ENCODE results near the gene ASXL2.
"Not testable (repeated sequence)": the region's sequence is repeated elsewhere in the genome, so short reads cannot be mapped to it uniquely, and the experiment has no call there.

Gene ASXL2

DNA sequence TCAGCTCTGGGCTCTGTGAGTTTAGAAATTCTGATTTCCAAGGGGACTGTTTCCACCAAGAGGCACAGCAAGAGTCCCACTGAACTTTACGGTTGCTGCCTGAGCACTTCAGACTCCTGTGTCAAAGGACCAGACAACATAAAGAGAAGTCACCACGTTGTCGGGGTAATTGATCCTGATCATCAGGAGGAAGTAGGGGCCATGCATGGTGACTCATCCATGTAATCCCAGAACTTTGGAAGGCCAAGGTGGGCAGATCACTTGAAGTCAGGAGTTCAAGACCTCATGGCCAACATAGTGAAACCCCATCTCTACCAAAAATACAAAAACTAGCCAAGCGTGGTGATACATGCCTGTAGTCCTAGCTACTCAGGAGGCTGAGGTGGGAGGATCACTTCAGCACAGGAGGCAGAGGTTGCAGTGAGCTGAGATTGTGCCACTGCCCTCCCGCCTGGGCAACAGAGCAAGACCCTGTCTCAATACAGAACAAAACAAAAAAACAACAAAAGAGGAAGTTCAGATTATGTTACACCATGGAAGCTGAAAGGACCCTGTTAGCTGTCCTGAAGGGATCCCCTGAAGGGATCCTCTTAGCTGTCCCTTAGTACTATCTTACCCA is 9.4 kb upstream of the ASXL2 start:
- DNase-seq = no peak

DNA sequence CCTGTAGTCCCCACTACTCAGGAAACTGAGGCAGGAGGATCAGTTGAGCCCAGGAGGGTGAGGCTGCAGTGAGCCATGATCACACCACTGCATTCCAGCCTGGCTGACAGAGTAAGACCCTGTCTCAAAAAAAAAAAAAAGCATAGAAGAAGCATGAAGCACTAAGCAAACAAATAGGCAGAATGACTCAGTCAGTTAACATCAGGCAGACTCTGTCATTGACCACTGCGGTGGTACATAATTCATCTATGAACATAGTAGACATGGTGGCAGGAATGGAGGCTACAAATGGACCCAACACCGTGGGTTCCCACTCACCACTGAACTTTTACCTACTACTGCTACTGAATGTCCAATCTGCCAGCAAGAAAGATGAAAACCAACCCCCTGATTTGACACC is 7.6 kb upstream of the ASXL2 start:
- DNase-seq = no peak

DNA sequence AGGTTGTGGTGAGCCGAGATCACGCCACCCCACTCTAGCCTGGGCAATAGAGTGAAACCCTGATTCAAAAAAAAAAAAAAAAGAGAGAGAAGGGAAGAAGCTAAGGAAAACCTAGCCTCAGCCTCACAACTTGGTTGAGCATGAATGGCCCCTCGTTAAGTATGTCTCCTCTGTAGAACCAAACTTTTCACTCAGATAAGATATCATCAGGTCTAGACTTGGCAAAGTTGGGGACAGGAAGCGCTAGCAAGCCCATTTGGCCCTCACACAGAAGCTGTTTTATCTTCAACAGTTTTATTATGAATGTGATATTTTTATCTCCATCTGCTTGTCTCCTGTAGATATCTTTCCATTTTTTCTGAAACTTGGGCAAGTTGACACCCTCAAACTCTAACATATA is 3.5 kb upstream of the ASXL2 start:
- DNase-seq = no peak

DNA sequence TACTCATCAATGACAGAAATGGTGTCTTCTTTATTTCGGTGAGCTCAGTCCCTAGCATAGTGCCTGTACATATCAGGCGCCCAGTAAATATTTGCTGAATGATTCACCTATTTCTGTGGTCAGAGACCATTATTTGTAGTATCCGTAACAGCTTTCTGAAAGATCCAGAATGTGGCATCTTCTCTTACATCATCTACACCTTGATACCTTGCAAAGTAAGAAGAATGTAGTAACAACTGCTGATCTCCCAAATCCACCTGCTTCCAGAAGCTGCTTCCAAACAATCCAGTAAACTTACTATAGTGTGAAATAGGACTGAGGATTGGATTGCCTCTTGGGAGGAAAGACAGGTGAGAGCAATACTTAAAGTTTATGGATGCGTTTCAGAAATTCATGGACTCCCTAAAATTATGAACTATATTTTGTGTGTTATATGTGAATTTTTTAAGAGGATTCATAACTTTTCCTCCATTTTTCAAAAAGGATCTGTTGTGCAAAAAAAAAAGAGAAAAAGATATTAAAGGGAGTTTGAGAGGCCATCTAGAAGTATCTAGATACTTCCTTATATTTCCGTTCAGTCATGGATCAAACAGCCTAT is 945 bp upstream of the ASXL2 start:
- DNase-seq = no peak

DNA sequence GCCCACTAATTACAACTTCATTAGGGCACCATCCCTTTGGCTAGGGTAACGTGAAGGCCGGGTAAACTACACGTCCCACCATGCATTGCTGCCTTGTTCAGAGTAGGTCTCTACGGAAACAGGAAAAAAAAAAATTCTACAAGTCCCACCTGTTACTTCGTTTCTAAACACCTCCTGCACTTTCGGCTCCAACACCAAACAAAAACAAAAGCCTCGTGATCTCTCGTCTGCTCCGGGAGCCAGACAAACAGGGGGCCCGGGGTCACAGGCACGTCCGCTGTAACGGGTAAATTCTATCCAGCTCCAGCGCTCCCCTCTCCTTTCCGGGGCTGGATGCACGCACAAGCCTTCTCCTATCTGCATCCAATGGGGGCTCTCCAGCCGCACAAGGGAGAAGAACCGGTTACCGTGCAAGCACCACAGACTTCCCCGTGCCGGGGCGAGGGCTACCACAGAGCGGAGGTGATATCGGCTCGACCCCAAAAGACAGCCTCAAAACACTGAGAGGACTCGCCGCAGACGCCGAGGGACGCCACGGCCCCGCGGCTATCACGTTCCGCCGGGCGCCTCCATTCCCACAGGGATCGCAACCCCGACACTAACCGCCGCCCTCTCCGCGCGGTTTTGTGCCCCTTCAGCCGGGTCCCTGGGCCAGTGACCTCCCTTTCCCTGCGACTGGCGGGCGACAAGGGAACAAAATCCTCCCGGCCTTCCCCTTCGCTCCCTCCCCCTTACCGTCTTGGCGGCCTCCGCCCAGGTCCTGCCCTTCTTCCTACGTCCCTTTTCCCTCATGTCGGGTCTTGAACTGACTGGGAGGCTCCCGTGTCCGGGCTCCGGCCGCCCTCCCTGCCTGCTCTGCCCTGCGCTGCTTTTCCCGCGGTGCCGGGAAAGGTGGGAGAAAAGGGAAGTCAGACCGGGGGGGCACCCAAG is 591 bp downstream of the ASXL2 start:
- DNase-seq = peak; percentile 48

DNA sequence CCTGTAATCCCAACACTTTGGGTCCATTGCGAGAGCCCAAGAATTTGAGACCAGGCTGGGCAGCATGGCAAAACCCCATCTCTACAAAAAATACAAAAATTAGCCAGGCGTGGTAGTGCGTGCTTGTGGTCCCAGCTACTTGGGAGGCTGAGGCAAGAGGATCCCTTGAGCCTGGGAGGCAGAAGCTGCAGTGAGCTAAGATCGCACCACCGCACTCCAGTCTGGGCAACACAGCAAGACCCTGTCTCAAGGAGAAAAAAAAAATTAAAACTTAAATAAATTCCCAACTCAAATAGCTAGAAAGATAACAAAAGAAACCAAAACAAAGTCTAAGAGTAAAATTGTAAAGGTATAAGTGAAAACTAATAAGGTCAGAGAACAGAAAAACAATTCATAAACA is 6.2 kb downstream of the ASXL2 start:
- DNase-seq = no peak

DNA sequence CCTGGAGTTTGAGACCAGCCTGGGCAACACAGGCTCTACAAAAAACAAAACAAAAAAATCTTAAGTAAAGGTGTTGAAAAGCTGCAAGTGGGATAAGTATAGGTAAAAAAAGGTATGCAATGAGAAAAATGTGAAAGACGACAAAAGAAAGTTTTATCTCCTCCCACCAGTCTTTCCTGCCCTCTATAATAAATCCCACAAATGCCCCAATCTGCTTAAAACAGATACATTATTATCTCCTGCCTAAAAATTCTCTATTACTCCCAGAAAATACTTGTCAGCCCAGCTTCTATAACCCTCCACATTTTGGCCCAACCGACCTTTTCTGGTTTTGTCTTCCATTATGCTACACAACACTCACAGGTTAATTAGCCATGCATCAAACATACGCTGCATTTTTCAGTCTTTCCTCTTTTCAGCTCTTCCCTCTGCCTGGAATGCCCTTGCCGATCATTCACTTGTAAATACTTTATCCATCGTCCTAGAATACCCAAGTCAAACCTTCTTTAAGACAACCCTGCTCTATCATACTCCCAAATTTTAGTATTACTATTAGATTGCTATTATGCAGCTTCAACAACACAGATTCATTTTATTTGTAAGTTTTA is 10.8 kb downstream of the ASXL2 start:
- no peak for DNase-seq

DNA sequence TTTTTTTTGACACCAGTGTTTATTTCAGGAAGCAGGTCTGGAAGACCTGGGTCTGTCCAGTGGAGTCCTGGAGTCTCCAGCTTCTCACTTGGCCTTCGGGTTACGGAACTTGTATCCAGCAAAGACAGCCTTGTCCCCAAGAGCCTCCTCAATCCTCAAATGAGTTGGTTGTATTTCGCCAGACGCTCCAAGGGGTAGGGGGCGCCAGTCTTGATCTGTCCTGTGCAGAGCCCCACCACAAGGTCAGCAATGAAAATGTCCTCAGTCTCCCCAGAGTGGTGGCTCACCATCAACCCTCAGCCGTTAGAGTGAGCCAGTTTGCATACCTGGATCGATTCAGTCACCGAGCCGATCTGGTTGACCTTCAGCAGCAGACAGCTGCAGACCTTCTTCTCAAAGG is 21.9 kb downstream of the ASXL2 start:
- DNase-seq = no peak

DNA sequence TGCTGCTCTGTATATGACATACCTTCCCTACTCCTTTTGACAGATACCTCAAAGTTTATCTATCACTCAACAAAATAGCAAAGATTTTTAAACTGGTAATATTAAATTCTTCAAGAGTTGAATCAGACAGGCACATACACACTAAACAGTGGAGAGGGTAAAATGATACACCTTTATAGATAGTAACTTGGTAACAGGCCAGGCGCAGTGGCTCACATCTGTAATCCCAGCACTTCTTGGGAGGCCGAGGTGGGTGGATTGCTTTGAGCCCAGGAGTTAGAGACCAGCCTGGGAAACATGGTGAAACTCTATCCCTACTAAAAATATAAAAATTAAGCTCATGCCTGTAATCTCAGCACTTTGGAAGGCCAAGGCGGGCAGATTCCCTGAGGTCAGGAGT is 23.2 kb downstream of the ASXL2 start:
- DNase-seq = no peak

DNA sequence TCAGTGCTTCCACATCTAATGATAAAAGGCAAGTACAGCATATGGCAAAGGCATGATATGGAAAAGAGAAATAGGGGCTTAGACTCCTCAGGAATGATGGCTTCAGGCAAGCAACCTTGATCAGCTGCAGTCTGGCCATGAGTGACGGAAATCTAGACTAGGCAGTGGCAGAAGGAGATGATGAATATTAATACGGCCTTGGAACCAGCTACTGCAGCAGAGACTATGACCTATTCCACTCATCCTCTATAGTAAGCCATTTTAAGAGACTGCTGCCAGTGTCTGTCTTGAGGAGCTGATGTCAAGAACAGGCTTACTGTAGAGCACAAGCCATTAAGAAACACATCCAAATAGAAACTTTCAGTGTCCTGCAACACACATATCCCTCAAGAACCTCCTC is 23.7 kb downstream of the ASXL2 start:
- DNase-seq = no peak

DNA sequence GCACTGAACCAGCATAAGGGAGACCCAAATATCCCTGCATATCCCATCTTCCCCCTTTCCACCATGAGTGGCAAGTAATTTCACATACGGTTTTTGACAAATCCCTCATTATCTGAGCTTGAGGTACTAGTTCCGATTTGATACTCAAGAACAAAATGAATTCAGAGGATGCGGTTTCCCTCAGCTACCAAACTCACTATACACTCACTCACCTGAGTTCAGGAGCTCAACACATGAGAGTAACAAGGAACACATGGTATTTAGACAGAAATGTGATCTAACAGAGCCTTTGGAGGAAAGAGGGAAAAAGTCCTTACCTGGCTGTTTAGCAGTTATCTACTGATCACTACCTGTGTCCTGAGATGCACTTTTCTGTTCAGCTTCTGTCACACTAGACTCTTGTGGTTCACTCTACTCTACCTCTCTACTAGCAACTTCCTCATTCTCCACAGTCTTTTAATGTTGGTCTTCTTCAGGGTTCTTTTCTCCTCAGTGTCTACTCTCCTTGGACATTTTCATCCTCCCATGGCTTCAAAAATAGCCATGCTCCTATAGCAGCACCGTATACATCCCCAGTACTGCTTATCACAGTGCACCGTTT is 25.1 kb downstream of the ASXL2 start:
- no peak for DNase-seq

DNA sequence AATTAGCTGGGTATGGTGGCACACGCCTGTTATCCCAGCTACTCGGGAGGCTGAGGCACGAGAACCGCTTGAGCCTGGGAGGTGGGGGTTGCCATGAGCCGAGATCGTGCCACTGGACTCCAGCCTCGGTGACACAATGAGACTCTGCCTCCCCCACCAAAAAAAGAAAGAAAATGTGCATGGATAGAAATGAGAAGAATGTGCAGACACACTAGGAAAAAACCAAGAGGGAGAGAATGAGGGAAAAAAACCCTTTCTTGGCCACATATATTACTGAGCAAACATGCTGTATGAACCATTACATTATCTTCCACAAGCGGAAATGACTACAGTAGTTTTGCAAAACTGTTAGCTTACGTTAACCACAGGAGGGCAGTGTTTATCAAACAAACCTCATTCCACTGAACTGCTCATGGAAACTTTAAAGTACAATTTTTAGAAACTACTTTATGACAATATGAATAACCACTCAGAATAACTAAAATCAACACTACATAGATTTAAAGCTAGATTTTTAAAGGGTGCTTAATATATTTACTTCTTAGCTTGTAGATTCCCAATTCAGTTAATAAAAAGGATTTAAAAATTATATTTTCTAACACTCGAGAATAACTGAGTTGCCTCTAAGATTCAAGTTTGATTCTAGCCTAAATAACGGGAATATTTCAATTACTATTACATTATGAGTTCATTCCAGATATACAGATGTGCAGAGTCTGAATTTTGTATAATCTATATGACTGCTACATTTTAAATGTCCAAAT is 26.4 kb downstream of the ASXL2 start:
- peak; percentile 85 for DNase-seq

DNA sequence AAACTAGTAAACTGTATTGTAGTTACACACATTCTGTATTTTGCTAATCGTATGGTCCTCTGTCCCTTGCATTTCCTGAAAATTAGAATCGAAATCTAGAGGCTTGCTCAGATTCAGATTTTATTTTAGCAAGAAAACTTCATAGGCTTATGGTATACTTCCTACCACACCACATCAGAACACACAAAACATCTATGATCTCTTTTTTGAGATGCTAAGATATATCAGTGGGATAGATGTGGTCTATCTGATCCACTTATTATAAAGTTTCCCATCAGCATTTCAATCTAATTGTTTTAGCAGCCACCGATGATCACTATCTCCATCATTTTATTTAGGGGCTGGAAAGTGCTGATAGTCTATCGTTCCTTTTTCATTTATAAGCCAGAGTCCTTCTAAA is 27.9 kb downstream of the ASXL2 start:
- DNase-seq = not testable (repeated sequence)

DNA sequence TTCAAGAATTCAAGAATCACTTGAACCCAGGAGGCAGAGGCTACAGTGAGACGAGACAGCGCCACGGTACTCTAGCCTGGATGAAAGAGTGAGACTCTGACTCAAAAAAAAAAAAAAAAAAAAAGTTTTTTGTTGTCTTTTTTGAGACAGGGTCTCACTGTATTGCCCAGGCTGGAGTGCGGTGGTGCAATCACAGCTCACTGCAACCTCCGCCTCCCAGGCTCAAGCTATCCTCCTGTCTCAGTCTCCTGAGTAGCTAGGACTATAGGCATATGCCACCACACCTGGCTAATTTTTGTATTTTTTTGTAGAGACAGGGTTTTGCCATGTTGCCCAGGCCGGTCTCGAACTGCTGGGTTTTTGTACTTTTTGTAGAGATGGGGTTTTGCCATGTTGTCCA is 28.9 kb downstream of the ASXL2 start:
- not testable (repeated sequence) for DNase-seq

DNA sequence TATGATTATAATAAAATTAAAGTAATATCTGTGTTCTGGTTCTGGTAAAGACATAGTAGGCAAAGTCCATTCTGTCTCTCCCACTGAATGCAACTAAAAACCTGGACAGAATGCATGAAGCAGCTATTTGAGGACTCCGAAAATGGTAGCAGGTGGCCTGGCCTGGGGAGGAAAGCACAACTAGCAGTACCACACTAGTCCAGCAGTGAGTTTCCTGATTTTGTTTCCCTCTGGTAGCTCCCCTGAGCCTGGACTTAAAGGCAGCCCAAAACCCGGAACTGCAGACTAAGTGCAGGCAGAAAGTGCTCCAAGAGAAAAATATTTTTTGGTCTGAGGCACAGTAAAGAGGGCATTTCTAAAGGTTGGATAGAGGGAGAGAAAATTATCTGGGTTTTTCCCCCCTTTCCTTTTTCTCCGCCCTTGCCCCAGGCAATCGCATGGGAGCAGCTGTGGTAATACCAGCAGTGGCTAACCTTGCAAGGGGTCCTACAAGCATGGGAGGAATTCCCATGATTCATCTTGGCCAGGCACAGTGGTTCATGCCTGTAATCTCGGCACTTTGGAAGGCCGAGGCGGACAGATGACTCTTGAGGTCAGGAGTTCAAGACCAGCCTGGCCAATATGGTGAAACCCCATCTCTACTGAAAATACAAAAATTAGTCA is 32.3 kb downstream of the ASXL2 start:
- DNase-seq = no peak

DNA sequence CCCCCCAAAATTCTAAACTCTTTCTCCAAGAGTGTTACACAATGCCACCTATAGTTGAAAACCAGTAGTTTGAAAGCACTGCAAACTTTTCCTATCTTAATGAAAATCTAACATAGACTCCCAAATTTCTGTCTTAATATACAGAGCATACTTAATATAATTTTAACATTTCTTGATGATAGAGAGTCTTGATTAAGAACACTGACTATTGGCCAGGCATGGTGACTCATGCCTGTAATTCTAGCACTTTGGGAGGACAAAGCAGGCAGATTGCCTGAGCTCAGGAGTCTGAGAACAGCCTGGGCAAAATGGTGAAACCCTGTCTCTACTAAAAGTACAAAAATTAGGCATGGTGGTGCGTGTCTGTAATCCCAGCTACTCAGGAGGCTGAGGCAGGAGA is 34.2 kb downstream of the ASXL2 start:
- DNase-seq = no peak

DNA sequence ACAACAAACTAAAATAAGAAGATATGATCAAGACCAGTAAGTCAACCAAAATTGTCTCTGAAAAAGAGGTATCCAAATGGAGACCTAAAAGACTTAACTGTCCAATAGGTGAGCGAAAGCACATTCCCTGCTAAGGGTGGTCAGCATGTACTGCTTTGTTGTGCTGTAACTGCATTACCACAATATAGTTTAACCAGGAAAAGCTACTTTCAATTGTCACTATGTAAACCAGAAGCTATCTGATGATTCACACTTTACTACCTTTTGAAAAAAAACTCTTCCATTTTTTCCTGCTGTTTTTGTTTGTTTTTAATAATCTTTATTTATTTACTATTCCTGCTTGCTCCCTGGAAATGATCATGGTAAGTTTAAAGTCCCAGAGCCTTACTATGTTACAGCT is 36.1 kb downstream of the ASXL2 start:
- DNase-seq = no peak

DNA sequence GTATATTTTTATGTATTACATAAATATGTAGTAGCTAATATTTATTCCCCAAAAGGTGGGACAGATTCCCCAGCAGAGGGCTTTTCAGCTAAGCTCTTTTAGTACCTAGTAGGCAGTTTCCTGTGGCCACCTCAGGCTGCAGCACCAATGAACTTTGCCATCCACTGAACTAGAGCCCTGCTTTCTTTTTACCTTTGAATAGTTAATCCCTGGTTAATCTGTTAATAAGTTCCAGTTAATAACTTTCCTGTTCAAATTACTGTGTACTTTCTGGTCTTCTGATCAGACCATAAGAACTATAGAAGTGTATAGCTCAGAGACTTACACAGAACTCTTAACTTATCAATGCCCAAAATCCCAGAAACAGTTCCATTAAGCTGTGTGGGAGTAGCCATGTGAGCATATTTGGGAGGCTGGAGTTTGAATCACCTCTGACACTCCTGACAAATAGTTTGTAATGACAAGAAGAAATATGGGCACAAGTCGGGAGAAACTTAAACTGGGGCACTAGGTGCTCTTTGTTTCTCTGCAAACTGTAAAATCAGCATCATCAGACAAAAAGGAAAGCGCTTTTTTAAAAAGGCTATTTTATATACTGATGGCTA is 40.0 kb downstream of the ASXL2 start:
- DNase-seq = no peak

DNA sequence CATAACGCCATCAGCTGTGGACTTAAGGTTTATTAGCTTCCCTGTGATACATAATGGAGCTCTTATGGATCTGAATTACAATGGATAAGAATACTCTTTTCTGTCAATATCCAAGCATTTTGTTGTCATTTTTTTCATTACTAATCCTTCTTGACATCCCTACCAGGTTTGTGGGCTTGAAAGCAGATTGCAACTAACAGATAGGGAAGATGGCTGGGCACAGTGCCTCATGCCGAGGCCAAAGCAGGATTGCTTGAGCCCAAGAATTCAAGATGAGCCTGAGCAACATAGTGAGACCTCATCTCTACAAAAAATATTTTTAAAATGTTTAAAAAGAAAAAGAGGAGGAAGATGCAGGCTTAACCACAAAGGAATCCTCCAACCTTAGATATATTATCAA is 42.4 kb downstream of the ASXL2 start:
- DNase-seq = no peak

DNA sequence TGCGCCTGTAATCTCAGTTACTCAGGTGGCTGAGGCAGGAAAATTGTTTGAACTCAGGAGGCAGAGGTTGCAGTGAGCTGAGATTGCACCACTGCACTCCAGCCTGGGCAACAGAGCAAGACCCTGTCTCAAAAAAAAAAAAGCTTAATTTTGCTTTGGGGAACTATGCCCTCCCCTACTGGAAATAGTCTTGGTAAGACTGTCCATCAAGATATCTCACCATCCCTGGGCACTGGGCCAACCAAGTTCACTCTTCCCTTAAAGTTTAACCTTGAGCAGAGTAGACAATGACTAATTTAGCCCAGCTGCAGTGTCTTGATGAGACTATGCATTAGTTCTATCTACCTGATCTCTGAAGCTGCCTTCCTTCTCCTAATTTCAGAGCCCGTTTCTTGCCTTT is 44.7 kb downstream of the ASXL2 start:
- no peak for DNase-seq

DNA sequence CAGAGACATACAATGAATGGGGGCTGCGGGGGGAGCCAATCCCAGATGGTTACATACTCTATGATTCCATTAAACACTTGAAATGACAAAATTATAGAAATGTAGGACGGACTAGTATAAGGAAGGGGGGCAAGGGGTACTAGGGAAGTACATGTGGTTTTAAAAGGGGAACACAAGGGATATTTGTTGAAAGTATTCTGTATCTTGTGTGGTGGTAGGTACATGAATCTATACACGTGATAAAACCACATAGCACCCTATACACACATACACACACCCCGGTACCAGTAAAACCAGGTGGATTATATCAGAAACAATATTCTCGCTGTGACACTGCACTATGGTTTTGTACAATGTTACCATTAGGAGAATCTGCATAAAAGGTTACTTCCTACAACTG is 45.4 kb downstream of the ASXL2 start:
- DNase-seq = no peak

All from suppressor macrophage treated with lipopolysaccharide for 4 hours (primary cell).